SKM-1 treated with dmso at 0.1 percent for 144 hours (cell line): Measurements from ENCODE around the gene NPB.
"Not testable (repeated sequence)": the region's sequence is repeated elsewhere in the genome, so short reads cannot be mapped to it uniquely, and the experiment has no call there.

ENCODE experiments used
- DNase-seq: peaks from one replicate; lab custom pipeline; 2025; ENCODE audit not compliant: unreplicated experiment; lab: John Stamatoyannopoulos, UW

The NPB gene

GRCh38 chr17:81911277-81911961 is 9.4 kb downstream of the NPB start, which contains the start of gene PCYT2:
TSS of gene PCYT2 (minus strand) at chr17:81911399. CDS start at chr17:81911355, 44 bp downstream.
- peak; percentile 69 for DNase-seq

DNA sequence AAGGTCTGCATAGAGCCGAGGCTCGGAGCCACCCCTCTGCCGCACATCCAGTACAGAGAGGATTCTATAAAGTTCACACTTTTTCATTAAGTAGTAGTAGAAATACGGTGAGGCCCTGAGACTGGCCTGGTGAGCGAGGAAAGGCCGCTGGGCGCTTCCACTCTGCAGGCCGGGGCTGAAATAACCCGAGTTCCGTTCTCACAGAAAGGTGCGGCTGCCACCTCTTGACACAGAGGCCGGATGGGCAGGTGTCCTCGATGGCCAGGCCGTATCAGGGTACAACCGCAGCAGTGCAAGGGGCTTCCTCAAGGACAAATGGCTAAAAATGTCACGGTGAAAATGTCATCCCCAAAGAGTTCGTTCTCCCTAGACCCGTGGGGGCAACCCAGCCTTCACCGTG is 9.9 kb downstream of the NPB start:
- DNase-seq = no peak

DNA sequence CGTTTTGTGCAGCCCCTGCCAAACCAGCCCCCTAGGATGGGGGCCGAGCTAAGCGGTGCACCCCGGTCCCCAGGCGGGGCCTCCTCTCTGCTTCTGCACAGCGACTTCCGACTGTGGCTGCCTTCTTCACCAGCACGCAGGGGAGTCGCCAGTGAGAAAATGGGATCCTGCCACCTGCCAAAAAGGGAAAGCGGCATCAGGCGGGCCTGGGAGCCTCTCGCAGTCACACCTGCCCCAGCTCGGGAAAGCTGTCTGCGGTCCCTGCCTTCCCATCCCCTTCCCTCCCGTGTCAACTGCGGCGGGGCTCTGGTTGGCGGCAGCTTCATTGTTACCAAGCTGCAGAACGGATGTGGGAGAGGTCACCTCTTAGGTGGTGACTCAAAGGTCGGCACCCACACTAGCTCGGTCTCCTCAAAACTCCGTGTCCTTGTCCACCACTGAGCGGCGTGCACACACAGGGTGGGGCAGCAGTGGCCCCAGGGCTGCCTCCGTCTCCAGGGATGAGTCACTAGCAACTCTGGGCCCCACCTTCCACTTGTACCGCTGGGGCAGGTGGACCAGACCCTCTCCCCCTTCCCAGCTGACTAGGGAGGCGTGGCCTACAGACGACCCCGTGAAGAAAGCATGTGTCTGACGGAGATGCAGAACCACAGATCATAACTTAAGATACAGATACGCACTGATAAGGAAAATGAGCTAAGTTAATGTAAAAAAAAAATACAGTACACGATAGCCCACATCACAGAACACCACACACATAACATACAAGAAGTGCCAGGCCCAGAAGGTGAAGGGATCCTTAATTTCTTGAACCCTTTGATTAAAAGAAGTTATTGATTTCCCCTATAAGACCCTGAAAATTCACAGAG is 10.6 kb downstream of the NPB start:
- DNase-seq = no peak

- no peak for DNase-seq
These were observed 11.5 kb downstream of the NPB start for GRCh38 chr17:81913394-81914102.

DNA sequence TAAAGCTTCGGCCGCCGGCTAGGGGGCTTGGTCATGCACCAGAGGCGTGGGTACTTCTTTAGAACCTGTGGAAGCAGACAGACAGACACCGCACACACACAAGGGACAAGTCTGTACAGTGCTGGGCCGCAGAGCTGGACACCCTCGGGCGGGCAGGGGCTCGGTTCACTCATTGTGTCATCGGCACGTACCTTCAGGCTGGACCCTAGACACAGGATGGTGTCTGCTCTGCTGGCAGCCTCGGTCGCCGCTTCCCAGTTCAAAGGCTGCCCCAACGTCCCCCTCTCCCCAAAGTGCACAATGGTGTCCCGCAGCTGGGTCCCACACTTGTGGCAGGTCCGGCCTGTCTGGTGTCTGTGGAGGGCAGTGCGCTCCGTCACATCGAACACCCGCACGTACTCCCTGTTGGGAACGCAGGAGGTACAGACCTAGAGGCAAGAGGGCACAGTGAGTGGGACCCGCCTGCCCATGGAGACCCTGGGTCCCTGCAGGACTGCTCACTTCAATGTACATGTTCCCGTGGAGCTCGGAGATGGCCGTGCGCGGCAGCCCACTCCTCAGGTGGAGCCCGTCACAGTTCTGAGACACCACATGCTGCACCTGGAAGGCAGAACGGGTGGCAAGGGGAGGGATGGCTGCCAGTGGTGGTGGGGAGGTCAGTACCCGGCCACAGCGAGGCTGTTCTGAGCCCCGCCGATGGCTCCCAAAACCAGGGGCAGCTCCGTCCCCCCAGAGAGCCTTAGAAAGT is 12.2 kb downstream of the NPB start:
- no peak for DNase-seq

DNA sequence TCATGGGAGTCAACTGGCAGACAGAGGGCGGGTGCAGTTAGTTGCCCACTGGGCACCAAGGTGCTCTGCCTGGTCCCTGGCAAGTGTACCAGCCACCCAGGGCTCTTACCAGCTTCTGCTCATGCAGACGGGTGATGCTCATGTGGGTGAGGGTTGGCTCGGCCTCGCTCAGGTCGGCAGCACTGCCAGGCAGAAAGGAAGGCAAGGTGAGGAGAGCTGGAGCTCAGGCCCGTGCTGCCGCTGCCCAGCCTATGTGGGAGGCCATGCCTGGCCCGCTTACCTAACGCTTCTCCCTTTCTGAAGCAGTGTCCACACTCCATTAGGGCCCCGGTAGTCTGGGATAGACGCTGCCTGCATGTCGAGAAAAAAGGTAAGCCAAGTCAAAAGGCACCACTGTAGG is 13.3 kb downstream of the NPB start:
- DNase-seq = no peak

DNA sequence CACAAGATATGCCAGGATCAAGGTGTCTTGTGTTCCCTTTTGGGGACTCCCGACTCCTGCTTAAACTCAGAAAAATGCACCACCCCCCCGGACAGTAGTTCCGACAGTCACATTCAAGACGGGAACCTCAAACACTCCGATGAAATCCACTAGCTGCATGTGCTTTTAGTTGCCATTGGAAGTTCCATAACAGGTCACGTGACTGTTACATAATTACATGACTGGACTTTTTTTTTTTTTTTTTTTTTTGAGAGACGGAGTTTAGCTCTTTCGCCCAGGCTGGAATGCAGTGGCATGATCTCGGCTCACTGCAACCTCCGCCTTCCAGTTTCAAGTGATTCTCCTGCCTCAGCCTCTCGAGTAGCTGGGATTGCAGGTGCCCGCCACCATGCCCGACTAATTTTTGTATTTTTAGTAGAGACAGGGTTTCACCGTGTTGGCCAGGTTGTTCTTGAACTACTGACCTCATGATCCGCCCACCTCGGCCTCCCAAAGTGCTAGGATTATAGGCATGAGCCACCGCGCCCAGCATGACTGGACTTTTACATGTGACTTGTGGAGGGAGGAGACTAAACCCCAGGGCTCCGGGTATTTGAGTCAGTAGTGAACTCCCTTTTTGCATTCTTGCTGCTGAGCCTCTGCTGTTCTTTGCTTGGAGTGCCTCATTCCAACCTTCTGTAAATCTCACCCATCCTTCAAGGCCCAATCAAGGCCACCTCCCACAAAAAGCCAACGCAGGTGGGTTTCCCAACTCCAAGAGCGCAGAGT is 14.4 kb downstream of the NPB start:
- DNase-seq = no peak

GRCh38 chr17:81917565-81918332 is 15.7 kb downstream of the NPB start, which contains the start of gene SIRT7:
TSS of gene SIRT7 (minus strand) at chr17:81918176. CDS start at chr17:81918131, 45 bp downstream.
- DNase-seq = peak; percentile 75

DNA sequence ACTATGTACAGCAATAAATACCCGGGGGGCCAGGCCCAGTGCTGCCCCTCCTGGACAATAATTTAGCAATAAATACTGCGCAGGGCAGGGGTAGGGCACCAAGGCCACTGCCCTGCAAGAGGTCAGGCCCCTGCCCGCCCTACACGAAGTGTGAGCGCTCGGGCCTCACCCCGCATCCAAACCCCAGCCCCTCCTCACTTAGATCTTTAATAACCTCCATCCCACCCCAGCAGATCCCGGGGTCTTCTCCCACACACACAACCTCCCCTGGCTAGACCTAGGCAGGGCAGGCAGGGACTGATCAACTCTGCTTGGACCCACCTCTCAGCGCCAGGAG is 16.3 kb downstream of the NPB start:
- not testable (repeated sequence) for DNase-seq

- no peak for DNase-seq
These were observed 17.0 kb downstream of the NPB start for GRCh38 chr17:81918832-81919545.

DNA sequence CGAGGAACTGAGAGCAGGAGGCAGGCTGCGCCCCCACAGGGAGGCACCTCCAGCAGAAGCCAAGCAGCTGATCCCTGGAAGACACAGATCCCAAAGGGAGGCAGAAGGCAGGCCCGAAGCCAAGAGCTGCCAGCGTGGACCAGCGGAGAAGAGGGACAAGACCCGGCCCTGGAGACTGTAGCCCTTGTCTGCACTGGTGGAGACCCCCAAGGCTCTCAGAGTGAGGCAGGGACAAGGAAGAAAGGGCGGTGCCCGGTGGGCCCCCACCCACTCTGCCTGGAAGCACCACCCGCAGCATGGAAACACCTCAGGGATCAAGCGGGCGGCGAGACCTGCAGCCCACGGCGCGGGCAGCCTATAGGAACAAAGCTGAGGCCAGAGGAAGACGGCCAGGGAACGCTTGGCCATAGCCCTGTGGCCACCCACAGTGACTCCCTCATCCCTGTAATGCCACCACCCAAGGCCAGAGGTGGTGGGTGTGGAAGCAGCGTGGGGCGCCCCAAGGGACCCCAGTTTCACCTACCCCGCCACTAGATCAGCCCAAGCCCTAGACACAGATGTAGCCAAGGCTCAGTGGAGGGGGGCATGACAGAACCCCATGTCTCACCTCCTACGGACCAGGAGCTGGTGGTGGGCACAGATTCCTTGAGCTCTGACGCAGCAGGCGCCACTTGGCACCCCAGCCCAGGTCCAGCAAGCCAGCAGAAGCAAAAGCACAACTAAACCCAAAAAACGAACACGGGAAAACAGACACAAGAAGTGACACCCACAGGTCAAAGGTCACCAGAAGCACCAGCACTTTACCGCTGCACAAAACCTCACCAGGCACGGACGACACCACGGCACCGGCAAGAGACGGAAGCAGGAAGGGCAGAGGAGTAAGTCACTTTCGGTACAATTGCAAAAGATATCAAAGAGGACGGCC is 18.8 kb downstream of the NPB start:
- DNase-seq = no peak

GRCh38 chr17:81921537-81921862 is 19.5 kb downstream of the NPB start:
- DNase-seq = no peak

GRCh38 chr17:81921996-81922565 is 20.0 kb downstream of the NPB start:
- no peak for DNase-seq

- no peak for DNase-seq
These were observed 20.7 kb downstream of the NPB start for GRCh38 chr17:81922566-81923301.

DNA sequence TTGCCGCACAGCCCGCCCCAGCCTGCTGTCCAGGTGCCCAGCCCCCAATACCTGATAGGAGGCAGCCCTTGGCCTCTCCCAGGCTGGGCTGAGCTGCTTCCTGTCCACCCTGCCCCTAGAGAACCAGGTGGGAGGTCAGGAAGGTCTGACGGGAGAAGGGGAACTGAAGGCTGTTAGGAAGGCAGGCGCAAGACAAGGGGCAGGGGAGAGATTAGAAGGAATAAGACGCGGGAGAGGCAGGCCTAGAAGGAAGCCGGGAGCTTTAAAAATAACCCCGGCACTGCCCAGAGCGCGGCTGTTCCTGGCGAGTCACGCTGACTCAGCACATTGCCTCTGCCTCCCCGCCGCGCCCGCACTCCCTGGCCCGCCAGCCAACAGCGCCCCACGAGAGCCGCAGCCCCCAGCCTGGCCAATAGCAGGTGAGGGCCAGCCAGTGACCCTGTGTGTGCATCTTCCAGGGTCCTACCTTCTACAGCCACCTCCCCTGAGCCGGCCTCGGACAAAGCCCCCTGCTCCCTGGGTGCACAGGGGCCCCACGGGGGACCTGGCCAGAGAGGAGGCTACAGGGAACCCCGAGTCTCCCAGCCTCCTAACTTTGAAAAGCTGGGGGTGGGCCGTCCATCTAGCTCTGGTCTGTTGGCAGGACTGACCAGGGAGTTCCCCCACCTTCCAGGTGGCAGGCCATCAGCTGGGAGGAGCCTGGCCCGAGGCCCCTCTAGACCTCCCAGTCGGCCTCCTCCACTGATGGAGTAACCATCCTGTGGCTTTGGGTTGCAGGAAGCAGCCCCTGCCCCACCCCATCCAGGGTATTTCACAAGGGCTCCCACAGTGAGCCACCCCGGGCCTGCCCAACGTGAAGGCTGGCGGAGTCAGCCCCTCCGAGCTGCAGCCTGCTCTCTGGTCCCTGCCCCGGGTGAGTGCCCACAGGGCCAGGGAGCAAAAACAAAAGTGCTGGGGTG is 21.5 kb downstream of the NPB start:
- DNase-seq = peak; percentile 84
